ENCODE measurements around the gene ANKRD13B.
"Not testable (repeated sequence)": the region's sequence is repeated elsewhere in the genome, so short reads cannot be mapped to it uniquely, and the experiment has no call there.

Gene ANKRD13B

GRCh38 chr17:29592850-29593551 lies at the start of gene ANKRD13B:
TSS of gene ANKRD13B (plus strand) at chr17:29593132. CDS start at chr17:29593622, 490 bp downstream.
- DNase-seq = peak; percentile 74

- no peak for DNase-seq
These were observed 48.9 kb upstream of the ANKRD13B start for GRCh38 chr17:29544066-29544465.

- no peak for DNase-seq
These were observed 46.8 kb upstream of the ANKRD13B start for GRCh38 chr17:29546085-29546484.

GRCh38 chr17:29546830-29547229 lies 46.1 kb upstream of the ANKRD13B start:
- DNase-seq = no peak

- no peak for DNase-seq
These were observed 43.6 kb upstream of the ANKRD13B start for GRCh38 chr17:29549177-29549923.

GRCh38 chr17:29555840-29556239 lies 37.1 kb upstream of the ANKRD13B start:
- no peak for DNase-seq

GRCh38 chr17:29557085-29557738 lies 35.7 kb upstream of the ANKRD13B start:
- DNase-seq = no peak

GRCh38 chr17:29557739-29558116 lies 35.2 kb upstream of the ANKRD13B start:
- no peak for DNase-seq

GRCh38 chr17:29558139-29558538 lies 34.8 kb upstream of the ANKRD13B start:
- not testable (repeated sequence) for DNase-seq

- DNase-seq = no peak
These were observed 33.3 kb upstream of the ANKRD13B start for GRCh38 chr17:29559640-29560039.

GRCh38 chr17:29560316-29560715 lies 32.6 kb upstream of the ANKRD13B start:
- DNase-seq = no peak

GRCh38 chr17:29561554-29562517 lies 31.1 kb upstream of the ANKRD13B start:
- no peak for DNase-seq

GRCh38 chr17:29562615-29563014 lies 30.3 kb upstream of the ANKRD13B start:
- no peak for DNase-seq

- DNase-seq = no peak
These were observed 29.1 kb upstream of the ANKRD13B start for GRCh38 chr17:29563816-29564215.

GRCh38 chr17:29565643-29566472 lies 27.1 kb upstream of the ANKRD13B start:
- DNase-seq = peak; percentile 74

- peak; percentile 78 for DNase-seq
These were observed 26.2 kb upstream of the ANKRD13B start, which contains the start of gene ABHD15 for GRCh38 chr17:29566473-29567303. TSS of gene ABHD15 (minus strand) at chr17:29567037. CDS start at chr17:29566966, 71 bp downstream.

GRCh38 chr17:29567304-29567553 lies 25.7 kb upstream of the ANKRD13B start:
- DNase-seq = no peak

GRCh38 chr17:29567554-29568330 lies 25.2 kb upstream of the ANKRD13B start:
- peak; percentile 85 for DNase-seq

- peak; percentile 94 for DNase-seq
These were observed 24.3 kb upstream of the ANKRD13B start, which contains the start of gene TP53I13 for GRCh38 chr17:29568331-29569244. TSS of gene TP53I13 (plus strand) at chr17:29568701. CDS start at chr17:29568759, 58 bp downstream.
